Upper lobe of left lung (tissue), 6 donors: Measurements from ENCODE around the gene TRIM43. TPM values are rescaled to one million over a fixed set of nuclear protein-coding genes. Genes with fewer than 3 reads are reported as not detected.

Experiments
- small RNA-seq, 4 donors: library from RNA; depleted of rRNA; stranded (forward); fragments of <200 nt; gene quantifications; one replicate each; pipeline ENCODE3, GENCODE V24; 2016
- total RNA-seq, 6 donors: library from RNA; depleted of rRNA in 4 of 6; stranded (reverse); fragments of >200 nt in 4 of 6; gene quantifications; one replicate each; pipeline versions ENCODE4 v1.1.0 to v1.2.1, GENCODE V29; 2016 to 2021
- donor health status: DM: no; HTN: no; CAD: no; lungs with moderate emphysema.
- donor health status: DM: no; HTN: yes; CAD: no; lungs with severe emphysema.

TRIM43 gene
- total RNA-seq, 6 donors from 2014 or later: not detected

Small RNA genes within 50 kb of the gene (small RNA-seq; reads per million reads assigned to genes)
- gene AC009237.4 (0 reads per million in 4 donors), gene AC009237.7 (0 reads per million in 4 donors)

Other genes with a start within 250 kb of the TRIM43 start
- 10 to 100 TPM; 18.9 to 23.3 (median 22.2) TPM for gene FAHD2A, start 189.3 kb upstream of the TRIM43 start, total RNA-seq
- not detected for gene TRIM43B, start 107.2 kb upstream of the TRIM43 start, total RNA-seq